Activated T-cell treated with anti-CD3 and anti-CD28 coated beads, Interleukin-2, amount 50 U/mL, for 4 hours (primary cell): ENCODE results near the gene F13A1. TPM values are rescaled to one million over a fixed set of nuclear protein-coding genes. Genes with fewer than 3 reads are reported as not detected.

Source experiments
- ATAC-seq, 2 donors: fragments of 200-7000 bp; cut with Tn5 transposase; one replicate each; pipeline ENCODE4 v1.10.0; 2021
- DNase-seq: peaks from one replicate; pipeline ENCODE4 v3.0.0-alpha.2; 2020
- H3K27me3 Mint-ChIP-seq: one replicate; pipeline ENCODE4 v1.8.0; 2021; ENCODE audit warnings: low read depth, mixed read lengths
- H3K36me3 Mint-ChIP-seq: one replicate; pipeline ENCODE4 v1.8.0; 2022; ENCODE audit warnings: mixed read lengths; ENCODE audit not compliant: insufficient read depth
- H3K4me1 Mint-ChIP-seq: one replicate; pipeline ENCODE4 v1.8.0; 2021; ENCODE audit warnings: low read depth, mixed read lengths
- H3K4me3 Mint-ChIP-seq: one replicate; pipeline ENCODE4 v1.8.0; 2021; ENCODE audit warnings: mild to moderate bottlenecking, moderate library complexity, mixed read lengths
- H3K9me3 Mint-ChIP-seq: one replicate; pipeline ENCODE4 v1.8.0; 2021; ENCODE audit warnings: mixed read lengths
- total RNA-seq, 3 donors: library from RNA; stranded (reverse); gene quantifications; one replicate each; pipeline ENCODE4 v1.2.1, GENCODE V29; 2021

The F13A1 gene
- total RNA-seq, 3 donors from 2014 or later, result 0.14 to 0.16 (median 0.15) TPM

GRCh38 chr6:6169141-6169540 is 151.3 kb downstream of the F13A1 start:
- H3K4me3 Mint-ChIP-seq, result no peak overlapping the region
- H3K36me3 Mint-ChIP-seq, result no peaks in the 10 kb centered on the region
- no peaks in the 10 kb centered on the region for H3K9me3 Mint-ChIP-seq
- no peaks in the 10 kb centered on the region for H3K4me1 Mint-ChIP-seq
- ATAC-seq, result no peak
- H3K27me3 Mint-ChIP-seq, result peaks cover 10% of the 10 kb centered on the region
- no peak for DNase-seq

GRCh38 chr6:6166064-6166463 is 154.4 kb downstream of the F13A1 start:
- no peak for DNase-seq
- ATAC-seq, result no peak
- Mint-ChIP-seq H3K4me3 (no peak overlapping the region), H3K4me1 (no peaks in the 10 kb centered on the region), H3K27me3 (peaks cover 5% of the 10 kb centered on the region), H3K9me3 (no peaks in the 10 kb centered on the region), H3K36me3 (no peaks in the 10 kb centered on the region)

GRCh38 chr6:6164367-6164766 is 156.1 kb downstream of the F13A1 start:
- no peaks in the 10 kb centered on the region for H3K36me3 Mint-ChIP-seq
- DNase-seq, result no peak
- peaks cover 5% of the 10 kb centered on the region for H3K27me3 Mint-ChIP-seq
- no peak overlapping the region for H3K4me3 Mint-ChIP-seq
- no peak for ATAC-seq
- H3K9me3 Mint-ChIP-seq, result no peaks in the 10 kb centered on the region
- no peaks in the 10 kb centered on the region for H3K4me1 Mint-ChIP-seq

DNA sequence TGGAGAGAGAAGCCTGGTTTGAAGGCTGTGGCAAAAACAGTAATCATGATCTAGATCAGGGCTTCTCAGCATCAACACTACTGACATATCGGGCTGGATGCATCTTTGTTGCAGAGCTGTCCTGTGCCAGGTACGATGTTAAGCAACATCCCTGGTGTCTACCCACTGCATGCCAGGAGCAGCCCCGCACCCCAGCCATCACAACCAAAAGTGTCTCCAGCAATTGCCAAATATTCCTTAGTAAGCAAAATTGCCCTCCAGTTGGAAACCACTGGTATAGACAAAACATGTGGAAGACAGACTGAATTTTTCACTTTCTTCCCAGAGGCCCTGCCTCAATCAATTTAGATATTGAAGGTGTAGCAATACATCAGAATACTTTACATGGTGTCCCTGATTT is 166.1 kb downstream of the F13A1 start:
- Mint-ChIP-seq H3K27me3 (peaks cover 11% of the 10 kb centered on the region), H3K9me3 (no peaks in the 10 kb centered on the region), H3K36me3 (no peaks in the 10 kb centered on the region), H3K4me3 (no peak overlapping the region), H3K4me1 (no peaks in the 10 kb centered on the region)
- no peak for ATAC-seq
- no peak for DNase-seq

DNA sequence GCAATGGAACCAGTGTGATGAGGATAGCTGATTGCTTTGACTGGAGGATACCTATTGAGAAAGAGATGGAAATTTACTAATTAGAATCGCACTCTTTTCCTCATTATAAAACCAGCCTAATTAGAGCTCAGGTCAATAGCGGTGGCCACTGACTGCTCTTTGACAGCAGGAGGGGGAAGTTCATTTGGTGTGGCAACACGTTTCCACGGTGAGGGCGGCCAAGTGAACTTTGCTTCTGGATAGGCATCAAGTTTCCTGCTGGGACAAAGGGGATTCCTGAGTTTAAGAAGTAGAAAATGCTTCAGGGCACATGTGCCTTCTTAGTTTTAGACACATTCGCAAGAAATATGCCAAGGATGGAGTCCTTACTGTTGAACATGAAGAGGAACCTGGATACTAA is 168.4 kb downstream of the F13A1 start:
- Mint-ChIP-seq H3K27me3 (peaks cover 13% of the 10 kb centered on the region), H3K9me3 (no peaks in the 10 kb centered on the region), H3K4me1 (no peaks in the 10 kb centered on the region), H3K4me3 (no peak overlapping the region), H3K36me3 (no peaks in the 10 kb centered on the region)
- no peak for DNase-seq
- ATAC-seq, result no peak

- Mint-ChIP-seq H3K27me3 (peaks cover 7% of the 10 kb centered on the region), H3K9me3 (no peaks in the 10 kb centered on the region), H3K36me3 (no peaks in the 10 kb centered on the region), H3K4me3 (no peak overlapping the region), H3K4me1 (no peaks in the 10 kb centered on the region)
- no peak for DNase-seq
- ATAC-seq, result no peak
Measured at GRCh38 chr6:6148192-6148815, 172.2 kb downstream of the F13A1 start.

- no peak overlapping the region for H3K4me3 Mint-ChIP-seq
- no peaks in the 10 kb centered on the region for H3K4me1 Mint-ChIP-seq
- no peak for ATAC-seq
- H3K36me3 Mint-ChIP-seq, result no peaks in the 10 kb centered on the region
- no peaks in the 10 kb centered on the region for H3K9me3 Mint-ChIP-seq
- H3K27me3 Mint-ChIP-seq, result peaks cover 4% of the 10 kb centered on the region
- DNase-seq, result no peak
Measured at GRCh38 chr6:6131492-6132109, 188.9 kb downstream of the F13A1 start.

GRCh38 chr6:6125495-6125894 is 195.0 kb downstream of the F13A1 start:
- DNase-seq (no peak), ATAC-seq (no peak)
- Mint-ChIP-seq H3K36me3 (peaks cover 2% of the 10 kb centered on the region), H3K4me1 (no peaks in the 10 kb centered on the region), H3K27me3 (peaks cover 8% of the 10 kb centered on the region), H3K4me3 (no peak overlapping the region), H3K9me3 (peaks cover 8% of the 10 kb centered on the region)

DNA sequence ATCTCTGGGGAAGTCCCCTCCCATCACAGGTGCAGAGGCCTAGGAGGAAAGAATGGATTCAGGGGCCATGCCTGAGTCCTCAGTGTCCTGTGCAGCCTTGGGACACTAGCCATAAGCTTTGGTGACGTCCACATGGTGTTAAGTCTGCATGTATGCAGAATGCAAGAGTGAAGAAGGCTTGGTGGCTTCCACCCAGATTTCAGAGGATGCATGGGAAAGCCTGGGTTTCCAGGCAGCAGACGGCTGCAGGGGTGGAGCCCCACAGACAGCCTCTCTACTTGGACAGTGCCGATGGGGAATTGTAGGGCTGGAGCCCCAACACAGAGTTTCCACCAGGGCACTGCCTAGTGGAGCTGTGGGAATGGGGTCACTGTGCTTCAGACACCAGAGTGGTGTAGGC is 196.7 kb downstream of the F13A1 start:
- peaks cover 2% of the 10 kb centered on the region for H3K36me3 Mint-ChIP-seq
- DNase-seq (no peak), ATAC-seq (no peak)
- H3K4me1 Mint-ChIP-seq, result no peaks in the 10 kb centered on the region
- H3K4me3 Mint-ChIP-seq, result no peak overlapping the region
- peaks cover 8% of the 10 kb centered on the region for H3K9me3 Mint-ChIP-seq
- peaks cover 13% of the 10 kb centered on the region for H3K27me3 Mint-ChIP-seq

GRCh38 chr6:6121943-6122342 is 198.5 kb downstream of the F13A1 start:
- ATAC-seq (no peak), DNase-seq (no peak)
- Mint-ChIP-seq H3K4me1 (no peaks in the 10 kb centered on the region), H3K4me3 (no peak overlapping the region), H3K27me3 (peaks cover 22% of the 10 kb centered on the region), H3K36me3 (peaks cover 2% of the 10 kb centered on the region), H3K9me3 (peaks cover 19% of the 10 kb centered on the region)

DNA sequence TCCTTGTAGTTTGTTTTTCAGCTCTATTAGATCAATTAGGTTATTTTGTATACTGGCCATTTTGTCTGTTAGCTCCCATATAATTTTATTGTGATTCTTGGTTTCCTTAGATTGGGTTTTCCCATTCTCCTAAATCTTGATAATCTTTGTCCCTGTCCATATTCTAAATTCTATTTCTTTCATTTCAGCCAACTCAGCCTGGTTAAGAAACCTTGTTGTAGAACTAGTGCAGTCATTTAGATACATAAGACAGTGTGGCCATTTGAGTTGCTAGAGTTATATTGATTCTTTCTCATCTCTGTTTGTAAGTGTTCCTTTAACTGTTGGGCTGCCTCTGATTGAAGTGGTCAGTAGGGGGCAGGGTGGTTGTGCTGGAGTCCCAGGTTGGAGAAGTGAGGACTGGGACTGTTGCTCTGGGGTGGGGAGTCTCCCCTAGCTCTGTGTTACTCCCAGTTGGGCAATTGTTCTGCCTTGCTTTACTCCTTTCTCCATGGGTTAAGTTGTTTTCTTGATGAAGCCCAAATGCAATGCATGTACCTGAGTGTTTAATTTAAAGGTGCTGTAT is 214.9 kb downstream of the F13A1 start:
- Mint-ChIP-seq H3K36me3 (no peaks in the 10 kb centered on the region), H3K9me3 (peaks cover 14% of the 10 kb centered on the region), H3K27me3 (peaks cover 8% of the 10 kb centered on the region), H3K4me3 (no peak overlapping the region), H3K4me1 (no peaks in the 10 kb centered on the region)
- no peak for DNase-seq
- ATAC-seq, result no peak
